Measurements from ENCODE around the gene KCNJ9. TPM values are rescaled to one million over a fixed set of nuclear protein-coding genes. Genes with fewer than 3 reads are reported as not detected.
"Not testable (repeated sequence)": the region's sequence is repeated elsewhere in the genome, so short reads cannot be mapped to it uniquely, and the experiment has no call there.

The KCNJ9 gene
- total RNA-seq, 2 donors from 2014 or later: not detected

DNA sequence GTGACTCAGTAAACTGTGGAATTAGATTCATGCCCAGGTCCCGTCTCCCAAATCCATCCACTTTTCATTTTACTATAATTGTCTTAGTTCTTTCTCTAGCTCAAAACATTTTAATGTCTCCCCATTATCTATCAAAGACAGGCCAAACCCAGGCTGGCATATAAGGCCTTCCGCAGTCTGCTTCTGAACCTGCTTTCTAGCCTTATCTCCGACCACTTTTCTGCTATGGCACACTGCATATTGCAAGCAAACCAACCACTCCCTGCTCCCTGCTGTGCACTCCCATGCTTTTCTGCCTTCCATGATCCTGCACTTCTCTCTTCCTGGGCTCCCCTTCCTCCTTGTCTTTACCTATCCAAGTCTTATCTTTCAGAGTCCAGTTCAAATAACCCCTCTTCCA, 32.2 kb upstream of the KCNJ9 start:
- DNase-seq (no peak), ATAC-seq (no peak)
- WGBS, 2 donors: 72 to 78% methylated on average over 3 of the region's 3 CpGs
- H3K4me1 ChIP-seq: peaks cover 11% of the 10 kb centered on the region
- H3K27ac ChIP-seq: no peak overlapping the region
- no peak overlapping the region for H3K4me3 ChIP-seq
- no peaks in the 10 kb centered on the region for H3K27me3 ChIP-seq
- no peaks in the 10 kb centered on the region for H3K36me3 ChIP-seq (replicated peaks in 1 of 2; ENCODE audit: insufficient read depth in 1 of 2, low read depth in 2 of 2)
- no peak for TF ChIP-seq POLR2A (IDR thresholded peaks at IDR 0.05)
- TF ChIP-seq, protein P1, sequence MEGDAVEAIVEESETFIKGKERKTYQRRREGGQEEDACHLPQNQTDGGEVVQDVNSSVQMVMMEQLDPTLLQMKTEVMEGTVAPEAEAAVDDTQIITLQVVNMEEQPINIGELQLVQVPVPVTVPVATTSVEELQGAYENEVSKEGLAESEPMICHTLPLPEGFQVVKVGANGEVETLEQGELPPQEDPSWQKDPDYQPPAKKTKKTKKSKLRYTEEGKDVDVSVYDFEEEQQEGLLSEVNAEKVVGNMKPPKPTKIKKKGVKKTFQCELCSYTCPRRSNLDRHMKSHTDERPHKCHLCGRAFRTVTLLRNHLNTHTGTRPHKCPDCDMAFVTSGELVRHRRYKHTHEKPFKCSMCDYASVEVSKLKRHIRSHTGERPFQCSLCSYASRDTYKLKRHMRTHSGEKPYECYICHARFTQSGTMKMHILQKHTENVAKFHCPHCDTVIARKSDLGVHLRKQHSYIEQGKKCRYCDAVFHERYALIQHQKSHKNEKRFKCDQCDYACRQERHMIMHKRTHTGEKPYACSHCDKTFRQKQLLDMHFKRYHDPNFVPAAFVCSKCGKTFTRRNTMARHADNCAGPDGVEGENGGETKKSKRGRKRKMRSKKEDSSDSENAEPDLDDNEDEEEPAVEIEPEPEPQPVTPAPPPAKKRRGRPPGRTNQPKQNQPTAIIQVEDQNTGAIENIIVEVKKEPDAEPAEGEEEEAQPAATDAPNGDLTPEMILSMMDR (IDR thresholded peaks at IDR 0.05): no peak
- intact Hi-C loops (cut with DNase I): no loop called here
- H3K9me3 ChIP-seq: no peaks in the 10 kb centered on the region

DNA sequence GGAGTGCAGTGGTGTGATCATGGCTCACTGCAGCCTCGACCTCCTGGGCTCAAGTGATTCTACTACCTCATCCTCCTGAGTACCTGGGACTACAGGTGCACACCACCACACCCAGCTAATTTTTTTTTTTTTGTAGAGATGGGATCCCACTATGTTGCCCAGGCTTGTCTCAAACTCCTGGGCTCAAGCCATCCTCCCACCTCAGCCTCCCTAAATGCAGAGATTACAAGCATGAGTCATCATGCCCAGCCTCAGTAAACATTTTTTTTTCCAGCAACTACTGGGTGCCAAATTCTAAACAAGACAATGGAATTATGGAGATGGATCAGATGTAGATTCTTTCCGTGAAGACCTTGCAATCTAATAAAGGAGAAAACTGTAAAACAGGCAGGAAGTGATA, 31.2 kb upstream of the KCNJ9 start:
- not testable (repeated sequence) for H3K27ac ChIP-seq; H3K9me3 ChIP-seq; DNase-seq; ATAC-seq; H3K4me3 ChIP-seq; H3K36me3 ChIP-seq (replicated peaks in 1 of 2; ENCODE audit: insufficient read depth in 1 of 2, low read depth in 2 of 2); H3K27me3 ChIP-seq
- intact Hi-C loops (cut with DNase I): loop anchor here (5.0 kb wide), 1 partner anchor 37 kb away; no protein-coding TSS in a partner anchor
- H3K4me1 ChIP-seq: peaks cover 11% of the 10 kb centered on the region
- WGBS, 2 donors: 68 to 73% methylated on average over 2 of the region's 2 CpGs

DNA sequence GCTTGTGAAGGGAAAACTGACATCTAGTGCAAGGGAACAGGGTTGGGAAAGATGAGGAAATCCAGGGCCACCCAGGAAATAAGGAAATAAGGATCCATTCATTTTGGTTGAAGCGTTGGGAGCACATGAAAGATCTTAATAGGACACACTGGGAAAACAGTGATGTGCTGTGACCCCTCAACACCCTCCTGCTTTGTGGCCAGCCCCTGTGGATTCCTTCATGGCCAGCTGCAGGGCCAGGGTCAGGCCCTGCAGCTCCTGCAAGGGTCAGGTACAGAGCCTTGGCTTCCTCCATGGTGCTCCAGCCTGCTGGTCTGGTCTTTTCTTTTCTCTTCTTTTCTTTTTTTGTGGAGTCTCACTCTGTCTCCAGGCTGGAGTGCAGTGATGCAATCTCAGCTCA, 30.7 kb upstream of the KCNJ9 start:
- DNase-seq (no peak), ATAC-seq (no peak)
- no peak overlapping the region for H3K27ac ChIP-seq
- 64 to 79% methylated on average over 1 of the region's 1 CpG for WGBS, 2 donors
- no peaks in the 10 kb centered on the region for H3K9me3 ChIP-seq
- no peak overlapping the region for H3K4me3 ChIP-seq
- peaks cover 11% of the 10 kb centered on the region for H3K4me1 ChIP-seq
- TF ChIP-seq POLR2A (IDR thresholded peaks at IDR 0.05): no peak
- TF ChIP-seq, protein P1 (IDR thresholded peaks at IDR 0.05): no peak
- intact Hi-C loops (cut with DNase I): loop anchor here (5.0 kb wide), 1 partner anchor 37 kb away; no protein-coding TSS in a partner anchor
- H3K36me3 ChIP-seq (replicated peaks in 1 of 2; ENCODE audit: insufficient read depth in 1 of 2, low read depth in 2 of 2): no peaks in the 10 kb centered on the region
- no peaks in the 10 kb centered on the region for H3K27me3 ChIP-seq

DNA sequence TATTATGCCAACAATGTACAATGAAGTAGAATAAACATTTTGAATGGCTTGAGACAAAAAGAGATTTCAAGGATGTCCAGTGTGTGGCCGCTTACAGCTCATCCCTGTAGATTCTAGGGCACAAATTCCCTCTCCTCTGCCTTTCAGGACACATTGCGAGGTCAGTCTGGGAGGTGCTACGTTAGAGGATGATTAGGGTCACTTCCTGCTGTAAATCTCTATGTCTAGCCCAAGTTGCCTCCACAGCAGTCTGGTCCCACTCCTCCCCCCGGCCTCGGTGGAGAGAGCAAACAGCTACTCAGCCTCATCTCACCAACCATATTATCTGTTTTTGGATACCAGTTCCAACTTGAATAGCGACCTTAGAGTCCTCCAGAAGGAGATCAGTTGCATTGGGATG, 28.4 kb upstream of the KCNJ9 start:
- DNase-seq (no peak), ATAC-seq (no peak)
- Histone ChIP-seq H3K9me3 (no peaks in the 10 kb centered on the region), H3K4me3 (no peak overlapping the region), H3K27ac (no peak overlapping the region), H3K4me1 (no peaks in the 10 kb centered on the region), H3K27me3 (no peaks in the 10 kb centered on the region), H3K36me3 (replicated peaks in 1 of 2; ENCODE audit: insufficient read depth in 1 of 2, low read depth in 2 of 2) (no peaks in the 10 kb centered on the region)
- WGBS, 2 donors: 55 to 56% methylated on average over 6 of the region's 6 CpGs
- intact Hi-C loops (cut with DNase I): loop anchor here (5.0 kb wide), 1 partner anchor 34 kb away; no protein-coding TSS in a partner anchor
- TF ChIP-seq, protein P1 (IDR thresholded peaks at IDR 0.05): no peak
- no peak for TF ChIP-seq POLR2A (IDR thresholded peaks at IDR 0.05)

DNA sequence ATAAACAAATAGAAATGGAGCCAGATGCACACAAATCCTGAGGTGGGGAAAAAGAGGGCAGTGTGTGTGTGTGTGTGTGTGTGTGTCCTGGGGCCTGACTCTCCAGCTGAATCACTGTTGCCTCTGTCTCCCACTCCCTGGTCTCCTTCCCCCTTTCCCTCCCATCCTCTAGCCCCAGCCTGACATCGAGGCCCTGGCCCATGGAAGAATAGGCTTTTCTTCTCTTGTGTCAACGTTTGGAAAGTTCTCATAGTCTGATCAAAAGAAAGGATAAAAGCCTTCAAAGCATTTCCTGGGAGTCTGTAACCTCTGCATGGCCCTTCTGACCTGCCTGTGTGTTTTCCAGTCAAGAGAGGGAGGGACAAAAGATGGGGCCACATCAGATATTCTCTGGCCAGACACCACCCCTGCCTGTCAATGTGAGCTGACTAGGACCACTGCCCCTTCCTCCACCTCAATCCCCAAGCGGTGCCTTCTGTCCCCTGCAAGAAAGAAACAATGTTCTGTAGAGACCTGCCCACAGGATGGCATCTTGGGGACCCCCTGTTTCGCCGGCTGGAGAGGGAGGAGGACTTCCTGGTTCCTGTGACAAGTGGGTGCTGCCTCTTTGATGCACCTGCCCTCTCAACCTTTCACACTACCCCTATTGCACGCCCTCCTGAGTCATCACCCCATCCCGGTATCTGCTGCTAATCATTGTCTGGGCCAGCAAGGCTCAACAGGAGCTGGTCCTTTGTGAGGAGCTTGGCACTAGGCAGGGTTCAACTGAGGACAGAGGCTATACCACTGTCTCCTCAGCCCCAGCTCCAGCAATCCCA, 27.6 kb upstream of the KCNJ9 start:
- DNase-seq (no peak), ATAC-seq (no peak)
- 57 to 68% methylated on average over 7 of the region's 7 CpGs for WGBS, 2 donors
- Histone ChIP-seq H3K27ac (no peak overlapping the region), H3K27me3 (no peaks in the 10 kb centered on the region), H3K36me3 (replicated peaks in 1 of 2; ENCODE audit: insufficient read depth in 1 of 2, low read depth in 2 of 2) (no peaks in the 10 kb centered on the region), H3K4me3 (no peak overlapping the region), H3K4me1 (no peaks in the 10 kb centered on the region), H3K9me3 (no peaks in the 10 kb centered on the region)
- no peak for TF ChIP-seq POLR2A (IDR thresholded peaks at IDR 0.05)
- TF ChIP-seq, protein P1 (IDR thresholded peaks at IDR 0.05): no peak
- intact Hi-C loops (cut with DNase I): loop anchor here (5.0 kb wide), 1 partner anchor 34 kb away; no protein-coding TSS in a partner anchor
